Stomach (tissue), 9 donors: ENCODE measurements around the gene IL32. TPM values are rescaled to one million over a fixed set of nuclear protein-coding genes. Genes with fewer than 3 reads are reported as not detected.

ENCODE experiments used
- DNase-seq, 2 donors: peaks; one replicate each; pipeline versions ENCODE4 v3.0.0 to v3.0.0-alpha.2; 2013 to 2019
- H3K27ac ChIP-seq, 5 donors: fragments of 200-600 bp in 4 of 5; sonication (generic) in 4 of 5; one replicate each; pipeline ENCODE4 v1.5.1; 2013 to 2019; ENCODE audit warnings: mild to moderate bottlenecking in 1 of 5, moderate library complexity in 1 of 5
- H3K27me3 ChIP-seq, 3 donors: fragments of 200-600 bp; sonication (generic); one replicate each; pipeline ENCODE4 v1.5.1; 2017 to 2019; ENCODE audit warnings: mixed run types in 1 of 3
- H3K36me3 ChIP-seq, 4 donors: fragments of 200-600 bp; sonication (generic); 1 replicate in 3 of 4; 2 replicates in 1 of 4; pipeline ENCODE4 v1.5.1; 2016 to 2019
- H3K4me1 ChIP-seq, 4 donors: fragments of 200-600 bp; sonication (generic); one replicate each; pipeline ENCODE4 v1.5.1; 2016 to 2019
- H3K4me3 ChIP-seq, 4 donors: fragments of 200-600 bp; sonication (generic) in 3 of 4; one replicate each; pipeline ENCODE4 v1.5.1; 2016 to 2019; ENCODE audit warnings: mild to moderate bottlenecking in 1 of 4
- H3K9me3 ChIP-seq, 4 donors: fragments of 200-600 bp; sonication (generic); one replicate each; pipeline ENCODE4 v1.5.1; 2016 to 2019
- EP300 ChIP-seq: sonication (generic); formaldehyde crosslinking; IDR thresholded peaks from one replicate; pipeline ENCODE4 v1.6.1; 2017; ENCODE audit warnings: antibody characterized with exemption
- POLR2A ChIP-seq, 4 donors: fragments of 450-650 bp; IDR thresholded peaks; one replicate each; pipeline ENCODE4 v1.6.1; 2016; ENCODE audit warnings: antibody characterized with exemption in 4 of 4, control low read depth in 2 of 4, mild to moderate bottlenecking in 1 of 4, moderate library complexity in 1 of 4
- POLR2AphosphoS5 ChIP-seq, 3 donors: sonication (generic); formaldehyde crosslinking; IDR thresholded peaks; one replicate each; pipeline ENCODE4 v1.6.1; 2016; ENCODE audit warnings: antibody characterized with exemption in 3 of 3
- WGBS, 5 donors: extraction: QIAGEN DNeasy Blood & Tissue Kit in 3 of 5; methylation state at CpG; one replicate each; pipeline versions ENCODE4 v1.1.5 to v1.1.7; 2013 to 2018; 5-methylcytosine and 5-hydroxymethylcytosine counted together
- intact Hi-C: fragments of 100-400 bp; cut with DNase I; formaldehyde crosslinking; loops from one replicate; pipeline ENCODE4 v1.15.1; 2023; ENCODE audit warnings: low total_unique reads
- polyA plus RNA-seq, 3 donors: library from polyadenylated mRNA; stranded (reverse); fragments of 200-250 nt; gene quantifications; one replicate each; pipeline ENCODE4 v1.2.3, GENCODE V29; 2013
- total RNA-seq, 5 donors: library from RNA; depleted of rRNA; stranded (reverse); fragments of >200 nt; gene quantifications; one replicate each; pipeline versions ENCODE4 v1.1.0 to v1.2.3, GENCODE V29; 2014 to 2016
- TF ChIP-seq, protein P1 (sequence below), 7 experiments: fragments of 450-650 bp in 4 of 7; fragments of 200-600 bp in 3 of 7; sonication (generic) in 3 of 7; IDR thresholded peaks; one replicate each; pipeline ENCODE4 v1.5.1; 2016 to 2019; ENCODE audit warnings: antibody characterized with exemption in 7 of 7, control low read depth in 2 of 7, mild to moderate bottlenecking in 1 of 7
- donor health status: healthy with polysubstance abuse.
- donor health status: Bipolar disorder and iron deficiency.
- donor health status: healthy.

Gene IL32
- total and polyA plus RNA-seq, 8 donors = 9.9 to 504 (median 75.7) TPM

DNA sequence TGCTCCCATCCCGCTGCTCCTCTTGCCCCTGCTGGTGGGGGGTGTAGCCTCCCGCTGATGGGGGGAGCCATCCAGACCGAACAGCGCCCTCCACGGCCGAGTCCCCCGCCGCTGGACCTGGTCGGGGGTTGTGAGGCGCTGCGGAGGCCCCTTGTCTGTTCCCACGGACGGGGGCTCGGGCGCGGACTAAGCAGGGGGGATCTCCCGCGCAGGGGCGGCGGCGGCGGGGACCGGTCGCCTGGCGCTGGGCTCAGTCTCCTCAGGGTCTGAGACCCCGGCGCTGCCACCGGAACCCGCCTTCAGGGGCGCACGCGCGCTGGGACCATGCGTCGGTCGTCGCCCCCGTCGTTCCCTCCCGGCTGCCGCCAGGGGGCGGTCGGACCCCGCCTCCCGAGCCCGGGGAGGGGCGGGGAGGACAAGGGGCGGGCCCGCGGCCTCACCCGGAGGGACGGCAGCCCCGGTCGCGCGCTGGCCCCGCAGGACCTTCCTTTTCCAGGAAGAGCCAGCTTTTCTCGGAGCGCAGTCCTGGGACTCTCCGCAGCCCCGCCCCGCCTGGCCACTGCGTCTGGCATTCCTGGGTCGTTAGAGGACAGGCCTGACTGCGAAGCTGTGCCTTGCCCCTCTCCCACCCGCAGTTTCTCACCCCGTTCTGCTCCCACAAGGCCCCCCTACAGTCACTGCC, 6.3 kb upstream of the IL32 start:
- intact Hi-C loops = loop anchor here (5.0 kb wide), 1 partner anchor 68 kb away; no protein-coding TSS in a partner anchor
- H3K4me3 ChIP-seq = peak overlapping the region; percentile 57 to 92 (median 78)
- WGBS, 5 donors = 0% methylated on average over 15 to 67 of the region's 67 CpGs
- peak; percentile 91 to 97 for DNase-seq
- peak overlapping the region; percentile 75 to 88 (median 85) for H3K27ac ChIP-seq
- TF ChIP-seq POLR2AphosphoS5 (IDR thresholded peaks at IDR 0.05) (peak; percentile 21 to 85 (median 69)), EP300 (no peak)
- TF ChIP-seq, protein P1, sequence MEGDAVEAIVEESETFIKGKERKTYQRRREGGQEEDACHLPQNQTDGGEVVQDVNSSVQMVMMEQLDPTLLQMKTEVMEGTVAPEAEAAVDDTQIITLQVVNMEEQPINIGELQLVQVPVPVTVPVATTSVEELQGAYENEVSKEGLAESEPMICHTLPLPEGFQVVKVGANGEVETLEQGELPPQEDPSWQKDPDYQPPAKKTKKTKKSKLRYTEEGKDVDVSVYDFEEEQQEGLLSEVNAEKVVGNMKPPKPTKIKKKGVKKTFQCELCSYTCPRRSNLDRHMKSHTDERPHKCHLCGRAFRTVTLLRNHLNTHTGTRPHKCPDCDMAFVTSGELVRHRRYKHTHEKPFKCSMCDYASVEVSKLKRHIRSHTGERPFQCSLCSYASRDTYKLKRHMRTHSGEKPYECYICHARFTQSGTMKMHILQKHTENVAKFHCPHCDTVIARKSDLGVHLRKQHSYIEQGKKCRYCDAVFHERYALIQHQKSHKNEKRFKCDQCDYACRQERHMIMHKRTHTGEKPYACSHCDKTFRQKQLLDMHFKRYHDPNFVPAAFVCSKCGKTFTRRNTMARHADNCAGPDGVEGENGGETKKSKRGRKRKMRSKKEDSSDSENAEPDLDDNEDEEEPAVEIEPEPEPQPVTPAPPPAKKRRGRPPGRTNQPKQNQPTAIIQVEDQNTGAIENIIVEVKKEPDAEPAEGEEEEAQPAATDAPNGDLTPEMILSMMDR (IDR thresholded peaks at IDR 0.05) = peak in 5 of 7 experiments; percentile 64 to 98 (median 91)
- no peaks in the 10 kb centered on the region for H3K9me3 ChIP-seq
- peaks cover 0 to 8% (median 0%) of the 10 kb centered on the region in 3 donors for H3K27me3 ChIP-seq
- H3K4me1 ChIP-seq = peaks cover 15 to 52% (median 23%) of the 10 kb centered on the region in 4 donors
- H3K36me3 ChIP-seq = peaks cover 0 to 8% (median 2%) of the 10 kb centered on the region in 4 donors

DNA sequence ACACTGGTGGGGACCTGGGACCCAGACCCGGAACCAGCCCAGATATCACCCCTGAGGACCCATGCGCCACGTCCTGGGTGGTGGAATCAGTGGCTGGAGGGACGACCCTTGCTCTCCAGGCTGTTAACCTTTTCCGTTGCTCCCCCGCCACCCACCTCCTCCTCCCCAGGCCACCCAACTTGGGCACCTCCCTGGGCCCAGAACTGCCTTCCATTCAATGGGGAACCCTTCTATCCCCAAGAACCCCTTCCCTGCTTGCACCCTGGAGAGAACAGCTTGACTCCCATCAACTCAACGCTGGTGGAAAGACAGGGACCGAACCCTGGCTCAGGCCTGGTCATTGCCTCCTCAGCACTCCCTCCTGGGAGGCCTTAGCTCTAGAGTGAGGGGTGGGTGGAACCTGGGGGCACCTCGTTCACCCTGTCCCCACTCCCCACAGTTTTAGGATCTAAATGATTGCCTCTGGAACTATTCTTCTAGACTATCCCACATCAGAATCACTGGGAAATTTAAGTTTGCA, 5.7 kb upstream of the IL32 start:
- no peak for DNase-seq
- WGBS, 5 donors = 50 to 65% (median 53%) methylated on average over 9 of the region's 9 CpGs
- Histone ChIP-seq H3K36me3 (peaks cover 0 to 5% (median under 1%) of the 10 kb centered on the region in 4 donors), H3K4me3 (peak overlapping the region; percentile 57 to 92 (median 78)), H3K27me3 (peaks cover 0 to 8% (median 0%) of the 10 kb centered on the region in 3 donors), H3K4me1 (peaks cover 18 to 53% (median 26%) of the 10 kb centered on the region in 4 donors), H3K27ac (peak overlapping the region; percentile 75 to 88 (median 85)), H3K9me3 (no peaks in the 10 kb centered on the region)
- intact Hi-C loops = loop anchor here (5.0 kb wide), 1 partner anchor 68 kb away; no protein-coding TSS in a partner anchor
- no peak for TF ChIP-seq EP300
- TF ChIP-seq POLR2A (IDR thresholded peaks at IDR 0.05) = no peak
- TF ChIP-seq, protein P1 (IDR thresholded peaks at IDR 0.05) = no peak
- no peak for TF ChIP-seq POLR2AphosphoS5 (IDR thresholded peaks at IDR 0.05)

DNA sequence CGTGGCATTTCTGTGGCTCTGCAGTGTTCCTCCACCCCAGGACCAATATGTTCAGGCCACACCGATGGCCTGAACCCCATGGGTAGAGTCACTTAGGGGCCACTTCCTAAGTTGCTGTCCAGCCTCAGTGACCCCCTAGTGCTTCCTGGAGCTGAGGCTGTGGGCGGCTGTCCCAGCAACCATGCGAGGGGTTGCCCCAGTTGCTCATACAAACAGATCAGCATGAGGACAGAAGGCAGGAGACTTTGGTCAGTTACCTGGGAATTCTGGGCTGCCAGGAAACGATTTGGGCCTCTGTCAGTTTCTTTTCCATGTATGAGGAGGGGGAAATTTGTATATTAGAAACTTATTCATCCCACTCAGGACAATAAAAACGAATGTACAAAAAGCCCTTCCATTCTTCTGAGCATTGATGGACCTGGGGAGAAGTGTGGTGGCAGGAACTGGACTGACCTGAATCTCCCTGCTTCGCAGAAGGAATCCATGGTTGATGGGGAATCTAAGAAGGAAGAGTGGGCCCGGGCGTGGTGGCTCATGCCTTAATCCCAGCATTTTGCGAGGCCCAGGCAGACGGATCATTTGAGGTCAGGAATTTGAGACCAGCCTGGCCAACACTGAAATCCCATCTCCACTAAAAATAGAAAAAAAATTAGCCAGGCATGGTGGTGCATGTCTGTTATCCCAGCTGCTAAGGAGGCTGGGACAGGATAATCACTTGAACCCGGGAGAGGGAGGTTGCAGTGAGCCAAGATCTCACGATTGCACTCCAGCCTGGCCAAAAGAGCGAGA, 4.9 kb upstream of the IL32 start:
- DNase-seq = no peak
- H3K27ac ChIP-seq = peak overlapping the region; percentile 8 to 88 (median 85)
- H3K36me3 ChIP-seq = peaks cover 0 to 5% (median 0%) of the 10 kb centered on the region in 4 donors
- no peaks in the 10 kb centered on the region for H3K9me3 ChIP-seq
- TF ChIP-seq, protein P1 (IDR thresholded peaks at IDR 0.05) = no peak
- TF ChIP-seq EP300 (no peak), POLR2AphosphoS5 (IDR thresholded peaks at IDR 0.05) (no peak), POLR2A (IDR thresholded peaks at IDR 0.05) (no peak)
- H3K27me3 ChIP-seq = peaks cover 0 to 8% (median 0%) of the 10 kb centered on the region in 3 donors
- H3K4me1 ChIP-seq = peaks cover 25 to 53% (median 31%) of the 10 kb centered on the region in 4 donors
- H3K4me3 ChIP-seq = no peak overlapping the region
- intact Hi-C loops = no loop called here
- WGBS, 5 donors = 78 to 86% (median 79%) methylated on average over 14 of the region's 14 CpGs

DNA sequence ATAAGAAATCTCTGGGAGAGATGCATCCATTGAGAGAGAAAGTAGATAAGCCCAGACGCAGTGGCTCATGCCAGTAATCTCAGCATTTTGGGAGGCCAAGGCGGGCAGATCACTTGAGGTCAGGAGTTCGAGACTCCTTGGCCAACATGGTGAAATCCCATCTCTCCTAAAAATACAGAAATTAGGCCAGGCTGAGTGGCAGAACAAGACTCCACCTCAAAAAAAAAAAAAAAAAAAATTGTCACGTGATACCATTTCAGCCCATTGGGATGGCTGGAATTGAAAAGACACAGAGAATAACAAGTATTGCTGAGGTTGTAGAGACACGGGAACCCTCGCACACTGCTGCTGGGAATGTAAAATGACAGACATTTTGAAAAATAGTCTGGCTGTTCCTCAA, 2.9 kb upstream of the IL32 start:
- 82 to 92% (median 90%) methylated on average over 6 of the region's 6 CpGs for WGBS, 5 donors
- no peak for DNase-seq
- H3K27ac ChIP-seq = no peak overlapping the region

More for the DNA sequence above, 2.9 kb upstream of the IL32 start:
- Histone ChIP-seq H3K4me1 (peaks cover 28 to 51% (median 33%) of the 10 kb centered on the region in 4 donors), H3K27me3 (peaks cover 0 to 8% (median 0%) of the 10 kb centered on the region in 3 donors), H3K9me3 (no peaks in the 10 kb centered on the region), H3K4me3 (no peak overlapping the region), H3K36me3 (no peaks in the 10 kb centered on the region)
- intact Hi-C loops = no loop called here
- TF ChIP-seq, protein P1 (IDR thresholded peaks at IDR 0.05) = no peak
- no peak for TF ChIP-seq EP300
- no peak for TF ChIP-seq POLR2AphosphoS5 (IDR thresholded peaks at IDR 0.05)
- TF ChIP-seq POLR2A (IDR thresholded peaks at IDR 0.05) = no peak
